Activated CD8-positive, alpha-beta memory T cell treated with anti-CD3 and anti-CD28 coated beads, Interleukin-2, amount 50 U/mL, for 1 hour (primary cell): Measurements from ENCODE around the gene ELAVL1.
"Not testable (repeated sequence)": the region's sequence is repeated elsewhere in the genome, so short reads cannot be mapped to it uniquely, and the experiment has no call there.

ENCODE experiments used
- DNase-seq: peaks from one replicate; pipeline ENCODE4 v3.0.0-alpha.2; 2020; ENCODE audit errors: extremely low read depth

The ELAVL1 gene

GRCh38 chr19:7933828-7934725 lies 71.4 kb downstream of the ELAVL1 start:
- DNase-seq: no peak

- no peak for DNase-seq
These were observed 72.0 kb downstream of the ELAVL1 start for GRCh38 chr19:7933411-7933810.

- no peak for DNase-seq
These were observed 72.5 kb downstream of the ELAVL1 start for GRCh38 chr19:7932930-7933300.

- DNase-seq: no peak
These were observed 73.0 kb downstream of the ELAVL1 start for GRCh38 chr19:7932276-7932929.

GRCh38 chr19:7931221-7932061 lies 74.0 kb downstream of the ELAVL1 start:
- DNase-seq: no peak

- DNase-seq: no peak
These were observed 74.7 kb downstream of the ELAVL1 start for GRCh38 chr19:7930765-7931164.

- DNase-seq: not testable (repeated sequence)
These were observed 75.4 kb downstream of the ELAVL1 start for GRCh38 chr19:7930030-7930429.

- peak; percentile 57 for DNase-seq
These were observed 76.4 kb downstream of the ELAVL1 start for GRCh38 chr19:7928741-7929701.

GRCh38 chr19:7928334-7928706 lies 77.1 kb downstream of the ELAVL1 start:
- no peak for DNase-seq

GRCh38 chr19:7927605-7928333 lies 77.7 kb downstream of the ELAVL1 start:
- no peak for DNase-seq

GRCh38 chr19:7926727-7927604 lies 78.5 kb downstream of the ELAVL1 start:
- no peak for DNase-seq

GRCh38 chr19:7926021-7926726 lies 79.3 kb downstream of the ELAVL1 start, which contains the start of gene CTXN1:
CTXN1 (minus strand) TSS chr19:7926135; CDS start chr19:7925538, 597 bp downstream.
- DNase-seq: no peak

GRCh38 chr19:7925171-7925851 lies 80.1 kb downstream of the ELAVL1 start:
- DNase-seq: no peak

GRCh38 chr19:7924651-7925170 lies 80.7 kb downstream of the ELAVL1 start:
- DNase-seq: no peak

GRCh38 chr19:7924241-7924640 lies 81.2 kb downstream of the ELAVL1 start:
- DNase-seq: no peak

GRCh38 chr19:7923295-7924191 lies 81.9 kb downstream of the ELAVL1 start:
- DNase-seq: no peak

GRCh38 chr19:7922836-7923195 lies 82.6 kb downstream of the ELAVL1 start:
- no peak for DNase-seq
